T-helper 1 cell treated with Interleukin-12 subunit alpha and Interleukin-12 subunit beta and Interleukin-4 antibody, amounts not matched to agents 30 μg/mL and 1 μg/mL, for 36 hours (primary cell): ENCODE results near the gene DDX1.
"Not testable (repeated sequence)": the region's sequence is repeated elsewhere in the genome, so short reads cannot be mapped to it uniquely, and the experiment has no call there.

ENCODE experiments used
- H3K27ac Mint-ChIP-seq: one replicate; pipeline ENCODE4 v1.8.0; 2021; ENCODE audit warnings: mild to moderate bottlenecking, mixed read lengths
- H3K27me3 Mint-ChIP-seq: one replicate; pipeline ENCODE4 v1.8.0; 2021; ENCODE audit warnings: low read depth, mixed read lengths
- H3K36me3 Mint-ChIP-seq: one replicate; pipeline ENCODE4 v1.8.0; 2021; ENCODE audit warnings: low read depth, mixed read lengths
- H3K4me1 Mint-ChIP-seq: one replicate; pipeline ENCODE4 v1.8.0; 2021; ENCODE audit warnings: low read depth, mixed read lengths
- H3K4me3 Mint-ChIP-seq: one replicate; pipeline ENCODE4 v1.8.0; 2021; ENCODE audit warnings: mild to moderate bottlenecking, moderate library complexity, mixed read lengths
- H3K9me3 Mint-ChIP-seq: one replicate; pipeline ENCODE4 v1.8.0; 2021; ENCODE audit warnings: mixed read lengths

DDX1 gene

DNA sequence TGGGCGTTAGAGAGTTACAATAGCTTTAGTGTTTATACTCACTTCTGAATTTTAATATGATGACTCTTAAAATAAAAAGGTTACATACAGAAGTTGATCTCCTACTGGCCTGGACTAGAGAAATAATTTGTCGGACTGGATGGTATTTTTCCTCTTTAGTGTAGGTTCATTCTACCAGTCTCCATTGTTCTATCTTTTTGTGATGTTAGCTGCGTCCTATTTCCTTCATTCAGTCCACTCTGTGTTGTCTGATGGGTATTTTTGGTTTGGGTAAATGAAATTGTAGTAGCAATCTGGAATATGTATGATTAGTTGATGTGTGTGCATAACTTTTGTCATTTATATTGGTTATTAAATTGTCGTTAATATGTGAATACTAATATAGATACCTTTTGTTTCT, 5.3 kb downstream of the DDX1 start:
- peaks cover 40% of the 10 kb centered on the region for H3K36me3 Mint-ChIP-seq
- no peaks in the 10 kb centered on the region for H3K27me3 Mint-ChIP-seq
- H3K27ac Mint-ChIP-seq: no peak overlapping the region
- H3K4me3 Mint-ChIP-seq: no peak overlapping the region
- H3K4me1 Mint-ChIP-seq: peaks cover 24% of the 10 kb centered on the region
- no peaks in the 10 kb centered on the region for H3K9me3 Mint-ChIP-seq

DNA sequence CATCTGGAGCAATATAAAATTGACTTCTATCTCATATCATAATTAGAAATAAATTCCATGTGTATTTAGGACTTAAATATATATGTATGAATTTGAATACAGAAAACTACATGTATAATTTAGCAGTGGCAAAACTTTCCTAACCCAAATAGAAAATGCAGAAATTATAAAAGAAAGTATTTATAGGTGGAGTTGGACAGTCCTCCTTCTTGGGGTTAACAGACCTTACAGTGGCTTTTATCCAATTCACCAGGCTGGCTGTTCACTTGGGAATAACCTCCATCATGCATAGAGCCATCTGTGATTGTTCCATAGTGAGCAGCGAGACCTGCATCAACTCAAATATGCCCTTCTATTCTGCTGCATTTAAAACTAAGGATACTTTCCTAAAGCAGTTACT, 8.3 kb downstream of the DDX1 start:
- Mint-ChIP-seq H3K36me3 (peaks cover 57% of the 10 kb centered on the region), H3K9me3 (no peaks in the 10 kb centered on the region), H3K27ac (no peak overlapping the region), H3K27me3 (no peaks in the 10 kb centered on the region), H3K4me3 (no peak overlapping the region), H3K4me1 (peaks cover 4% of the 10 kb centered on the region)

DNA sequence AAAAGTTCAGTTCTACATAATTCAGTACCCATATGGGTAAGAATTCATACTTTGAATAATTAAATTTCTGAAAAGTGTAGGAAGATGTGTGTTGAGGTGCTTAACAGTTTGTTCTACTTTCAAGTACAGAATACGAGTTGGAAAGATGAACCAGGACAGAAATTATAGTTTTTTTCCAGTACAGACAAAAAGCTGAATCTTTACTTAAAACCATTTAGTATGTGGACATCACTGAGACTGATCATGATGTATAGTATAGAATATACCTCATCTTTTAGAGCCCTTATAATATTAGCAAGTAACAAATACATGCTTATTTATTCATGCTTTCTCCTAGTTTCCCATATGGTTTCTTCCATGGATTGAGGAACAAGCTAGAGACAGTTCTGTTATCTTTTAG, 10.0 kb downstream of the DDX1 start:
- peaks cover 50% of the 10 kb centered on the region for H3K36me3 Mint-ChIP-seq
- no peak overlapping the region for H3K27ac Mint-ChIP-seq
- H3K4me3 Mint-ChIP-seq: no peak overlapping the region
- no peaks in the 10 kb centered on the region for H3K4me1 Mint-ChIP-seq
- no peaks in the 10 kb centered on the region for H3K9me3 Mint-ChIP-seq
- no peaks in the 10 kb centered on the region for H3K27me3 Mint-ChIP-seq

DNA sequence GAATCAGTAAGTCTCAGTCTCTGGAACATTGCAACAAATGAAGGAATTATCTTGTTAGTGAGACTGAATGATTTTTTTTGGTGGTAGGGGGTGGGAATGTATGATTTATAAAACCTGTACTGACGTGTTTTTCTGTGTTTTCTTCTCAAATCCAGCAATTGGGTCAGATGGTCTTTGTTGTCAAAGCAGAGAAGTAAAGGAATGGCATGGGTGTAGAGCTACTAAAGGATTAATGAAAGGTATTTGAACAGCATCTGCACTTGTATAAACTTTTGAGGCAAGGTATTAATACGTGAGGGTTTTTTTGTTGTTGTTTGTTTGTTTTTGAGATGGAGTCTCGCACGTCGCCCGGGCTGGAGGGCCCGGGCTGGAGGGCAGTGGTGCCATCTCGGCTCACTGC, 10.7 kb downstream of the DDX1 start:
- Mint-ChIP-seq H3K27ac (no peak overlapping the region), H3K27me3 (no peaks in the 10 kb centered on the region), H3K36me3 (peaks cover 48% of the 10 kb centered on the region), H3K9me3 (no peaks in the 10 kb centered on the region), H3K4me3 (no peak overlapping the region), H3K4me1 (no peaks in the 10 kb centered on the region)

DNA sequence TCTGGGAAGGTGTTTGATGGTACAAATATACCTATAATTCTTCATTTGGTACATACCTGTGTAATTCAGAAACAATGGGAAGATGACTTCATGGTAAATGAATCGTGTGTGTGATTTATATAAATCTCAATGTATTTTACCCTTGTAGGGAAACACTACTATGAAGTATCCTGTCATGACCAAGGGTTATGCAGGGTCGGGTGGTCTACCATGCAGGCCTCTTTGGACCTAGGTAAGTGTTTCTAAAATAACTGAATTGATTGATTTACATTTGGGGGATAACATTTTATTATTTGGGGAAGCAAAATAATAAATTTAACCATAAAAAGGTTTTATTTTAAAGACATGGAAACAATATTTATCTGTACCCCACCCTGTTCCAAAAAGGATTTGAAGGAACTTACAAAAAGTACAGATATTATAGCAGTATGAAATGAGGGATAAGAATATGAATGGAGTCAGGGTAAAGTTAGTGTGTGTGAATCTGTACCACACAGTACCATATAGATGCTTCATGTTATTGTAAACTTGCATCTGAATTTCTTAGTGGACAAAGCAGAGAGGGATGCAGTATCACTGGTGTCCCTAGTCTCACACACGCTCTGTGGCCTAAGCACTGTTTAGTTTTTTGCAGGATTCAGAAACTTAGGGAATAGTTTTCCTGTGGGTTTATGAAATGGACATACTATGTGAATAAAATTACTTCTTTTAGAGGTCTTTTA, 11.5 kb downstream of the DDX1 start:
- Mint-ChIP-seq H3K36me3 (peaks cover 53% of the 10 kb centered on the region), H3K4me3 (no peak overlapping the region), H3K27ac (no peak overlapping the region)

DNA sequence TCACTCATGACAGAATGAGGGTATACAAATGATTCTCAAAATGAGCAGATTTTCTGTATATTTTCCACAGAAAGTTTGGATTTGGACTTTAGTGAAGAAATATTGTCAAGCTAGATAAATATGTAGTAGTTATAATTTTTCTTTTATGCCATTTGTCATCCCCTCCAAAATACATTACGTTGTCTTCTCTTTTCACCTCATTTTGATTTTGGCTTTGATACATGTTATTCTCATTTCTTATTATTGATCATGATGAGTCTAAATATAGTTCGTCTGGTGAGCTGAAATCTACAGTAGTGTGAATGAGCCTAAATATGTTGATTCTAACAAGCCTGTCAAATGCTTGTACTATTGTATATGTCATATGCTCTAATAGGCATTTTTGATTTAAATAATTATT, 12.3 kb downstream of the DDX1 start:
- Mint-ChIP-seq H3K27ac (no peak overlapping the region), H3K9me3 (no peaks in the 10 kb centered on the region), H3K4me3 (no peak overlapping the region), H3K4me1 (no peaks in the 10 kb centered on the region), H3K36me3 (peaks cover 48% of the 10 kb centered on the region), H3K27me3 (no peaks in the 10 kb centered on the region)

More for the DNA sequence above, 11.5 kb downstream of the DDX1 start:
- Mint-ChIP-seq H3K9me3 (no peaks in the 10 kb centered on the region), H3K27me3 (no peaks in the 10 kb centered on the region), H3K4me1 (no peaks in the 10 kb centered on the region)

DNA sequence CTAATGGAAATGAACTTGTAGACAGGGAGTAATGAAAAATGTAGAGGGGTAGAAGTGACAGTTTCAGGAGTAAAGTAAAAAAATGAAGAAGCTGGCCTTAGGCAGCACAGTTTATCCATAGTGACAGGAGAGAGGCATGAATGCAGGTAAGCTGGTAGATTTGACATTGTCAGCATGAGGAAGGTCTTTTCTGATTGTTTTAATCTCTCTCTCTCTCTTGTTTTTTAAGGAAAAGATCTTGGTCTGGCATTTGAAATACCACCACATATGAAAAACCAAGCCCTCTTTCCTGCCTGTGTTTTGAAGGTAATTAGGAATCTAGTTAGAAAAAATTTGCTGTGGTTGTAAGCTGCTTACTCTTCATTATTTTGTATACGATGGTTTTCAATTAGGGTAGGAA, 14.1 kb downstream of the DDX1 start:
- H3K27me3 Mint-ChIP-seq: no peaks in the 10 kb centered on the region

DNA sequence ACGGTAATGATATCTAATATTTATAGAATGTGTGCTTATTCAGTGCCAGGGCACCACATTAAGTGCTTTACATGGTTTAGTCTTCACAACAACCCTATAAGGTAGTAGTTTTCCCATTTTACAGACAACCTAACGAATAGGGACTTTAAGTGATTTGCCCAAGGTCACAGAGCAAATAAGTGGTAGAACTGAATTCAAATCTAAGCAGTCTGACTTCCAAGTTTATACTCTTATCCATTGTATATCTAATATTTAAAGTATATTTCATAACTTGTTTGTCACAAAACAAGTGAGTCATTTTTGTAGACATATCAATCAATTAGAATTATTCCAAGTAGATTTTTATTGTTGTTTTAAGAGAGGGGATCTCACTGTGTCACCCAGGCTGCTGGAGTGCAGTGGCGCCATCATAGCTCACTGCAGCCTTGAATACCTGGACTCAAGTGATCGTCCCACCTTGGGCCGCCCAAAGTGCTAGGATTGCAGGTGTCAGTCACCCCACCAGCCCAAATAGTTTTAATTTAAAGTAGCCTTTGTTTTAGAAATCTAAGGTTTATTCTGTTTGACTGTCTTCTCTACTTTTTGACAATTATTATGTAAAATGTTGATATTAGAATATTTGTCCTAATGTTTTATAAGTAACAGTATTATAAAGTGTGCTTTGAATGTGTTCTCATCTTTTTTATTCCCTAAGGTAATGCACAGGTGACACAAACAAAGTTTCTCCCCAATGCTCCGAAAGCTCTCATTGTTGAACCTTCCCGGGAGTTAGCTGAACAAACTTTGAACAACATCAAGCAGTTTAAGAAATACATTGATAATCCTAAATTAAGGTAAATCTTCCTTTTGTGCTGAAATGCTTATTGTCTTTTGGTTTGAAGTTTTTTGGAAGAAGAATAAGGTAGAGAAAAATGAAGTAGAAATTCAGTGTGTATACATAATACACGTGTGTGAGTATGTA, 15.1 kb downstream of the DDX1 start:
- H3K4me3 Mint-ChIP-seq: no peak overlapping the region
- H3K4me1 Mint-ChIP-seq: peaks cover 2% of the 10 kb centered on the region
- no peaks in the 10 kb centered on the region for H3K27me3 Mint-ChIP-seq
- H3K27ac Mint-ChIP-seq: no peak overlapping the region
- H3K9me3 Mint-ChIP-seq: no peaks in the 10 kb centered on the region
- H3K36me3 Mint-ChIP-seq: peaks cover 47% of the 10 kb centered on the region

More for the DNA sequence above, 14.1 kb downstream of the DDX1 start:
- H3K4me3 Mint-ChIP-seq: no peak overlapping the region
- no peak overlapping the region for H3K27ac Mint-ChIP-seq
- H3K4me1 Mint-ChIP-seq: peaks cover 2% of the 10 kb centered on the region
- peaks cover 52% of the 10 kb centered on the region for H3K36me3 Mint-ChIP-seq
- no peaks in the 10 kb centered on the region for H3K9me3 Mint-ChIP-seq

DNA sequence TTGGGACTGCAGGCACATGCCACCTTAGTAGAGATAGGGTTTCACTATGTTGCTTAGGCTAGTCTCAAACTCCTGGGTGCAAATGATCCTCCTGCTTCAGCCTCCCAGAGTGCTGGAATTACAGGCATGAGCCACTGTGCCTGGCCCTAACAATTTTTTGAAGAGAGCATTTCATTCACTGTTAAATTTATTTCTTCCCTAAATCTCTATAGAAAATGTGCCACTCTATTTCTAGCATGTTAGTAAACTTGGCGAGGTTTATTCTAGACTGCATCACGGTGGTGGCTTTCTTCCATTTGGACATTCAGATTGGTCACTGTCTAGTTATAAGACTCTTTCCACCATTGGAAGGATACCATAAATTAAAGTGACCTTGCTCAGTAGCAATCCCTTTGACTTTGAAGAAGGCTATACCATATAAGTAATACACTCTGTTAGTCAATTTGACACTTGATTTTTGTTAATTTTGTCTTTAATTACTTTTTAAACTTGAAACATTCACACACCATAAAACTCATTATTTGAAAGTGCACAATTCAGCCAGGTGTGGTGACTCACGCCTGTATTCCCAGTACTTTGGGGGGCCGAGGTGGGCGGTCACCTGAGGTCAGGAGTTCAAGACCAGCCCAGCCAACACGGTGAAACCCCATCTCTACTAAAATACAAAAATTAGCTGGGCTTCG, 16.2 kb downstream of the DDX1 start:
- no peak overlapping the region for H3K4me3 Mint-ChIP-seq
- no peaks in the 10 kb centered on the region for H3K9me3 Mint-ChIP-seq
- peaks cover 40% of the 10 kb centered on the region for H3K36me3 Mint-ChIP-seq
- peaks cover 2% of the 10 kb centered on the region for H3K4me1 Mint-ChIP-seq
- no peak overlapping the region for H3K27ac Mint-ChIP-seq
- no peaks in the 10 kb centered on the region for H3K27me3 Mint-ChIP-seq

GRCh38 chr2:15608392-15608761, 16.7 kb downstream of the DDX1 start:
- H3K27me3 Mint-ChIP-seq: no peaks in the 10 kb centered on the region
- peaks cover 36% of the 10 kb centered on the region for H3K36me3 Mint-ChIP-seq
- H3K9me3 Mint-ChIP-seq: no peaks in the 10 kb centered on the region
- no peak overlapping the region for H3K4me3 Mint-ChIP-seq
- no peak overlapping the region for H3K27ac Mint-ChIP-seq
- H3K4me1 Mint-ChIP-seq: peaks cover 2% of the 10 kb centered on the region

- Mint-ChIP-seq H3K36me3 (peaks cover 35% of the 10 kb centered on the region), H3K9me3 (no peaks in the 10 kb centered on the region), H3K27ac (no peak overlapping the region), H3K4me1 (peaks cover 2% of the 10 kb centered on the region), H3K4me3 (no peak overlapping the region), H3K27me3 (no peaks in the 10 kb centered on the region)
Observed at GRCh38 chr2:15609341-15610042, 17.8 kb downstream of the DDX1 start.

DNA sequence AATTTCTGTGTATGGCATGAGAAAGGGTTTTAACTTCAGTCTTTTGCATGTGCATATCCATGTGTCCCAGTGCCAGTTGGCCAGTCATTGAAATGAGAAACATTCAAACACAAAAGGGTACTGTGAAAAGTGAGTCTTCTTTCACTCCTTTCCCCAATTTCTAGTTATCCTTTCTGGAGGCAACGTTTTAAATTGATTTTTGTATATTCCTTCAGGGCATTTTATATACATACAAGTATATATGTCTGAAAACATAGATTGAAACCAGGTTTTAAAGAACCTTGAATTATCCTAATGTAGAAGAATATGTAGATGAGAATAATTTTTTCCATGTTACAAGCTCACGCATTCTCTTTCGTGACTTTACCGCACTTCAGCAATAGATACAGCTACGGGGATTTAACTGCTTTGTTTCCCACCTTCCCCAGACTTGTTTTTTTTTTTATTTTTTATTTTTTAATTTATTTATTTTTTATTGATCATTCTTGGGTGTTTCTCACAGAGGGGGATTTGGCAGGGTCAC, 18.8 kb downstream of the DDX1 start:
- peaks cover 7% of the 10 kb centered on the region for H3K4me1 Mint-ChIP-seq
- peaks cover 28% of the 10 kb centered on the region for H3K36me3 Mint-ChIP-seq
- no peaks in the 10 kb centered on the region for H3K9me3 Mint-ChIP-seq
- H3K4me3 Mint-ChIP-seq: no peak overlapping the region
- no peaks in the 10 kb centered on the region for H3K27me3 Mint-ChIP-seq
- H3K27ac Mint-ChIP-seq: no peak overlapping the region

GRCh38 chr2:15612101-15612500, 20.4 kb downstream of the DDX1 start:
- H3K9me3 Mint-ChIP-seq, H3K27me3 Mint-ChIP-seq, H3K4me1 Mint-ChIP-seq, H3K4me3 Mint-ChIP-seq, H3K27ac Mint-ChIP-seq: not testable (repeated sequence)
- H3K36me3 Mint-ChIP-seq: peaks cover 30% of the 10 kb centered on the region
